HAP-1 (cell line): ENCODE data around the gene TBC1D19.

Experiments used
- DNase-seq, 2 experiments: peaks; one replicate each; pipeline ENCODE4 v3.0.0-alpha.2; 2016 to 2020; ENCODE audit warnings: low spot score in 2 of 2
- H3K27me3 ChIP-seq: fragments of 250-450 bp; sonication (Bioruptor Pico); 2 replicates; pipeline ENCODE4 v1.5.1; 2020; ENCODE audit warnings: low read depth, mild to moderate bottlenecking, moderate library complexity
- H3K36me3 ChIP-seq: fragments of 250-450 bp; sonication (Bioruptor Pico); replicated peaks from 2 replicates; pipeline ENCODE4 v1.5.1; 2020; ENCODE audit warnings: mild to moderate bottlenecking
- H3K4me1 ChIP-seq: fragments of 250-450 bp; sonication (Bioruptor Pico); 2 replicates; pipeline ENCODE4 v1.5.1; 2020; ENCODE audit warnings: mild to moderate bottlenecking
- H3K4me3 ChIP-seq: fragments of 250-450 bp; sonication (Bioruptor Pico); 2 replicates; pipeline ENCODE4 v1.5.1; 2020; ENCODE audit warnings: mild to moderate bottlenecking, moderate library complexity
- H3K9me3 ChIP-seq: fragments of 250-450 bp; sonication (Bioruptor Pico); 2 replicates; pipeline ENCODE4 v1.5.1; 2020; ENCODE audit warnings: mild to moderate bottlenecking, moderate library complexity
- in situ Hi-C: fragments of 300-500 bp; cut with MboI; formaldehyde crosslinking; loops from 3 replicates; pipeline ENCODE4 v1.14.3; 2020; ENCODE audit warnings: low sequenced_read_pairs, inconsistent platforms, mixed read lengths

Gene TBC1D19

GRCh38 chr4:26737385-26737784 lies 153.5 kb downstream of the TBC1D19 start:
- no peaks in the 10 kb centered on the region for H3K27me3 ChIP-seq
- H3K4me3 ChIP-seq: no peak overlapping the region
- peaks cover 7% of the 10 kb centered on the region for H3K4me1 ChIP-seq
- in situ Hi-C loops: no loop called here
- H3K36me3 ChIP-seq: no peaks in the 10 kb centered on the region
- H3K9me3 ChIP-seq: no peaks in the 10 kb centered on the region
- no peak for DNase-seq

- peak; percentile 54 to 93 for DNase-seq
- Histone ChIP-seq H3K36me3 (no peaks in the 10 kb centered on the region), H3K9me3 (no peaks in the 10 kb centered on the region), H3K4me1 (peaks cover 10% of the 10 kb centered on the region), H3K27me3 (no peaks in the 10 kb centered on the region), H3K4me3 (no peak overlapping the region)
- in situ Hi-C loops: no loop called here
Observed at GRCh38 chr4:26741491-26741871, 157.6 kb downstream of the TBC1D19 start.

GRCh38 chr4:26746802-26747213 lies 162.9 kb downstream of the TBC1D19 start:
- Histone ChIP-seq H3K27me3 (no peaks in the 10 kb centered on the region), H3K4me3 (no peak overlapping the region), H3K4me1 (peaks cover 9% of the 10 kb centered on the region), H3K36me3 (no peaks in the 10 kb centered on the region), H3K9me3 (no peaks in the 10 kb centered on the region)
- in situ Hi-C loops: no loop called here
- no peak for DNase-seq

GRCh38 chr4:26748811-26749210 lies 164.9 kb downstream of the TBC1D19 start:
- no peaks in the 10 kb centered on the region for H3K36me3 ChIP-seq
- H3K27me3 ChIP-seq: no peaks in the 10 kb centered on the region
- H3K4me1 ChIP-seq: no peaks in the 10 kb centered on the region
- DNase-seq: no peak
- in situ Hi-C loops: no loop called here
- no peak overlapping the region for H3K4me3 ChIP-seq
- H3K9me3 ChIP-seq: no peaks in the 10 kb centered on the region

- in situ Hi-C loops: no loop called here
- no peak overlapping the region for H3K4me3 ChIP-seq
- no peaks in the 10 kb centered on the region for H3K4me1 ChIP-seq
- H3K9me3 ChIP-seq: no peaks in the 10 kb centered on the region
- H3K36me3 ChIP-seq: no peaks in the 10 kb centered on the region
- no peak for DNase-seq
- no peaks in the 10 kb centered on the region for H3K27me3 ChIP-seq
Observed at GRCh38 chr4:26749867-26750266, 166.0 kb downstream of the TBC1D19 start.

GRCh38 chr4:26751004-26751403 lies 167.1 kb downstream of the TBC1D19 start:
- DNase-seq: no peak
- Histone ChIP-seq H3K9me3 (no peaks in the 10 kb centered on the region), H3K4me1 (no peaks in the 10 kb centered on the region), H3K27me3 (no peaks in the 10 kb centered on the region), H3K4me3 (no peak overlapping the region), H3K36me3 (no peaks in the 10 kb centered on the region)
- in situ Hi-C loops: no loop called here

GRCh38 chr4:26751838-26752237 lies 168.0 kb downstream of the TBC1D19 start:
- no peak for DNase-seq
- H3K4me1 ChIP-seq: no peaks in the 10 kb centered on the region
- in situ Hi-C loops: no loop called here
- H3K27me3 ChIP-seq: no peaks in the 10 kb centered on the region
- H3K9me3 ChIP-seq: no peaks in the 10 kb centered on the region
- H3K36me3 ChIP-seq: no peaks in the 10 kb centered on the region
- no peak overlapping the region for H3K4me3 ChIP-seq

GRCh38 chr4:26753187-26753586 lies 169.3 kb downstream of the TBC1D19 start:
- Histone ChIP-seq H3K4me1 (no peaks in the 10 kb centered on the region), H3K27me3 (no peaks in the 10 kb centered on the region), H3K4me3 (no peak overlapping the region), H3K9me3 (no peaks in the 10 kb centered on the region), H3K36me3 (no peaks in the 10 kb centered on the region)
- in situ Hi-C loops: no loop called here
- no peak for DNase-seq

GRCh38 chr4:26753617-26754016 lies 169.7 kb downstream of the TBC1D19 start:
- in situ Hi-C loops: no loop called here
- Histone ChIP-seq H3K27me3 (no peaks in the 10 kb centered on the region), H3K4me1 (no peaks in the 10 kb centered on the region), H3K36me3 (no peaks in the 10 kb centered on the region), H3K4me3 (no peak overlapping the region), H3K9me3 (no peaks in the 10 kb centered on the region)
- DNase-seq: no peak

- in situ Hi-C loops: no loop called here
- Histone ChIP-seq H3K4me3 (no peak overlapping the region), H3K27me3 (no peaks in the 10 kb centered on the region), H3K36me3 (no peaks in the 10 kb centered on the region), H3K4me1 (peaks cover 4% of the 10 kb centered on the region), H3K9me3 (no peaks in the 10 kb centered on the region)
- DNase-seq: no peak
Observed at GRCh38 chr4:26757751-26758150, 173.9 kb downstream of the TBC1D19 start.

- Histone ChIP-seq H3K4me3 (no peak overlapping the region), H3K36me3 (no peaks in the 10 kb centered on the region), H3K27me3 (no peaks in the 10 kb centered on the region), H3K4me1 (peaks cover 9% of the 10 kb centered on the region), H3K9me3 (no peaks in the 10 kb centered on the region)
- DNase-seq: no peak
- in situ Hi-C loops: no loop called here
Observed at GRCh38 chr4:26758899-26759298, 175.0 kb downstream of the TBC1D19 start.

GRCh38 chr4:26762650-26763049 lies 178.8 kb downstream of the TBC1D19 start:
- no peaks in the 10 kb centered on the region for H3K36me3 ChIP-seq

GRCh38 chr4:26763063-26763462 lies 179.2 kb downstream of the TBC1D19 start:
- in situ Hi-C loops: no loop called here
- DNase-seq: no peak

More at GRCh38 chr4:26762650-26763049, 178.8 kb downstream of the TBC1D19 start:
- DNase-seq: no peak
- Histone ChIP-seq H3K4me1 (peaks cover 9% of the 10 kb centered on the region), H3K9me3 (no peaks in the 10 kb centered on the region), H3K4me3 (no peak overlapping the region), H3K27me3 (no peaks in the 10 kb centered on the region)
- in situ Hi-C loops: no loop called here

GRCh38 chr4:26763648-26764047 lies 179.8 kb downstream of the TBC1D19 start:
- H3K27me3 ChIP-seq: no peaks in the 10 kb centered on the region
- H3K36me3 ChIP-seq: no peaks in the 10 kb centered on the region
- no peaks in the 10 kb centered on the region for H3K9me3 ChIP-seq
- peaks cover 9% of the 10 kb centered on the region for H3K4me1 ChIP-seq
- no peak overlapping the region for H3K4me3 ChIP-seq
- no peak for DNase-seq
- in situ Hi-C loops: no loop called here

More at GRCh38 chr4:26763063-26763462, 179.2 kb downstream of the TBC1D19 start:
- Histone ChIP-seq H3K4me3 (no peak overlapping the region), H3K9me3 (no peaks in the 10 kb centered on the region), H3K36me3 (no peaks in the 10 kb centered on the region), H3K4me1 (peaks cover 9% of the 10 kb centered on the region), H3K27me3 (no peaks in the 10 kb centered on the region)

- in situ Hi-C loops: no loop called here
- no peak overlapping the region for H3K4me3 ChIP-seq
- no peaks in the 10 kb centered on the region for H3K36me3 ChIP-seq
Observed at GRCh38 chr4:26764231-26764630, 180.3 kb downstream of the TBC1D19 start.

More at GRCh38 chr4:26764231-26764630, 180.3 kb downstream of the TBC1D19 start:
- H3K4me1 ChIP-seq: peaks cover 13% of the 10 kb centered on the region
- no peak for DNase-seq
- no peaks in the 10 kb centered on the region for H3K9me3 ChIP-seq
- no peaks in the 10 kb centered on the region for H3K27me3 ChIP-seq
